ENCODE data around the gene VMP1.
"Not testable (repeated sequence)": the region's sequence is repeated elsewhere in the genome, so short reads cannot be mapped to it uniquely, and the experiment has no call there.

GRCh38 chr17:59873414-59873813, 166.0 kb downstream of the VMP1 start:
- TF ChIP-seq KLF10, ZNF488 (tag by site-specific recombination; IDR thresholded peaks at IDR 0.05): not testable (repeated sequence)
